Kidney (tissue), 14 donors: ENCODE data around the gene FAU. TPM values are rescaled to one million over a fixed set of nuclear protein-coding genes. Genes with fewer than 3 reads are reported as not detected.

Experiments used
- DNase-seq, 5 donors: peaks; one replicate each; pipeline ENCODE4 v3.0.0-alpha.2; 2013 to 2020
- FAIRE-seq: peaks from 2 replicates; lab custom pipeline; 2012; peaks lifted over from hg19 to GRCh38; lab: Jason Lieb, UNC
- H3K27ac ChIP-seq, 2 donors: one replicate each; pipeline ENCODE4 v1.7.0; 2013; ENCODE audit warnings: low read depth in 2 of 2, low read length in 2 of 2, inconsistent platforms in 1 of 2
- H3K27me3 ChIP-seq: one replicate; pipeline ENCODE4 v1.7.1; 2013; ENCODE audit warnings: low read length, inconsistent platforms; ENCODE audit not compliant: control insufficient read depth, insufficient read depth
- H3K36me3 ChIP-seq, 3 donors: one replicate each; pipeline versions ENCODE4 v1.7.0 to v1.7.1; 2013; ENCODE audit warnings: low read length in 3 of 3, control low read depth in 1 of 3, inconsistent platforms in 1 of 3; ENCODE audit not compliant: insufficient read depth in 3 of 3, control insufficient read depth in 2 of 3
- H3K4me1 ChIP-seq, 3 donors: one replicate each; pipeline versions ENCODE4 v1.7.0 to v1.7.1; 2013; ENCODE audit warnings: low read length in 3 of 3, inconsistent platforms in 1 of 3, low read depth in 1 of 3; ENCODE audit not compliant: control insufficient read depth in 2 of 3, insufficient read depth in 2 of 3
- H3K4me3 ChIP-seq, 3 donors: one replicate each; pipeline versions ENCODE4 v1.7.0 to v1.8.1; 2013; ENCODE audit warnings: low read length in 3 of 3, control low read depth in 1 of 3, inconsistent platforms in 1 of 3
- H3K9ac ChIP-seq, 3 donors: one replicate each; pipeline versions ENCODE4 v1.7.0 to v1.7.1; 2013; ENCODE audit warnings: low read length in 3 of 3, control low read depth in 1 of 3, inconsistent platforms in 1 of 3
- H3K9me3 ChIP-seq, 3 donors: one replicate each; pipeline versions ENCODE4 v1.7.0 to v1.7.1; 2013; ENCODE audit warnings: low read length in 3 of 3, control low read depth in 1 of 3, inconsistent platforms in 1 of 3; ENCODE audit not compliant: control insufficient read depth in 2 of 3, insufficient read depth in 1 of 3
- CTCF ChIP-seq: IDR thresholded peaks from 3 replicates; pipeline ENCODE4 v1.5.1; 2012; ENCODE audit warnings: mild to moderate bottlenecking, moderate library complexity, borderline replicate concordance; ENCODE audit not compliant: insufficient read depth; ENCODE audit errors: extremely low read depth
- intact Hi-C: fragments of 100-400 bp; cut with DNase I; formaldehyde crosslinking; loops from one replicate; pipeline ENCODE4 v1.11.1; 2022
- polyA plus RNA-seq: library from polyadenylated mRNA; stranded (reverse); fragments of 350-450 nt; fragmentation: Illumina TruSeq; extraction: RNeasy Lipid Tissue Mini Kit (QIAGEN cat#74804); gene quantifications from one replicate; pipeline ENCODE4 v1.2.3, GENCODE V29; 2014; ENCODE audit warnings: low read depth, low replicate concordance; ENCODE audit not compliant: insufficient read depth
- total RNA-seq: library from RNA; stranded (reverse); fragmentation: NEBNext Ultra II Directional; extraction: Animal tissue kit (Norgen Biotek cat#: 25700); gene quantifications from one replicate; pipeline ENCODE4 v1.2.1, GENCODE V29; 2021
- donor health status: control.
- donor health status: control.
- donor health status: control.
- donor health status: control.
- donor health status: control.
- donor health status: DM: yes; HTN: yes; CAD: no.
- donor health status: Normal renal cell carcinoma (clear cell type).

The FAU gene
- total and polyA plus RNA-seq, 2 donors from 2014 or later, result 794 to 927 TPM

- FAIRE-seq (no peak), DNase-seq (peak; percentile 96 to 98 (median 98))
- intact Hi-C loops, result no loop called here
- peaks cover 0 to 18% (median 9%) of the 10 kb centered on the region in 3 donors for H3K4me1 ChIP-seq
- H3K27me3 ChIP-seq, result no peaks in the 10 kb centered on the region
- H3K9ac ChIP-seq, result peak within 1 kb of the TSS; percentile 78 to 95 (median 94)
- peak within 1 kb of the TSS; percentile 95 to 97 for H3K27ac ChIP-seq
- H3K36me3 ChIP-seq, result peaks cover 8 to 27% (median 12%) of the 10 kb centered on the region in 3 donors
- peak within 1 kb of the TSS; percentile 91 to 99 (median 97) for H3K4me3 ChIP-seq
- H3K9me3 ChIP-seq, result no peaks in the 10 kb centered on the region
- peak; percentile 24 for TF ChIP-seq CTCF
Observed at GRCh38 chr11:65083834-65084597, 37.9 kb downstream of the FAU start, which contains the start of the genes CDCA5 and ZFPL1. Gene CDCA5, minus strand, starts transcription at chr11:65084040. Its CDS starts 62 bp downstream, at chr11:65083978. Gene ZFPL1, plus strand, starts transcription at chr11:65084222. Its CDS starts 477 bp downstream, at chr11:65084699.

- TF ChIP-seq CTCF, result no peak
Observed at GRCh38 chr11:65083134-65083833, 38.6 kb downstream of the FAU start.

DNA sequence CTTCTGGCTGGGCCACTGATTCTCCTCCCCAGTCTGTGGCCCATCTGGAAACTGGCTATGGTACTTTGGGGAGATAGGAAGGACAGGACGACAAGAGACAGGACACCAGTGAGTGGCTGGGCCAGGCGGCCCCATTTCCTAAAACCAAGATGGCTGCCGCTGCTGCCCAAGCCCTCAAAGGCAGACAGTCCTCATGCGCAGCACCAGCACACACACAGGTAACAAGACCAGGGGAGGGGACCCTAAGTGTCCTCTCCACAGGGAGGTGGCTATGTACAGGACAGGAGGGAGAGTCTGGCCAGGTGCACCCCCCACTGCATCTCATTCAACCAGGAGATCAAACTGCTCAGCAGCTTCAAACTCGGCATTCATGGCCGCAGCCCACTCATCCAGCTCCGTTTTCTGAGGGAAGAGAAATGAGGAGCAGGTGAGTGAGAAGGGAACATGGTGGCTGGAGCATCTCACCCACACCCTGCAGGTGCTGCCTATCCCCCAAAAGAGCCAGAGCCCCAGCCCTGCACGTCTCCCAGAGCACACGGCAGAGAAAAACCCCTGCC lies 43.1 kb downstream of the FAU start:
- Histone ChIP-seq H3K9me3 (no peaks in the 10 kb centered on the region), H3K27me3 (no peaks in the 10 kb centered on the region), H3K9ac (no peak overlapping the region), H3K27ac (no peak overlapping the region), H3K4me3 (no peak overlapping the region), H3K36me3 (no peaks in the 10 kb centered on the region), H3K4me1 (peaks cover 0 to 5% (median 4%) of the 10 kb centered on the region in 3 donors)
- FAIRE-seq, result no peak
- intact Hi-C loops, result no loop called here
- no peak for TF ChIP-seq CTCF
- DNase-seq, result no peak

More at GRCh38 chr11:65083134-65083833, 38.6 kb downstream of the FAU start:
- Histone ChIP-seq H3K9me3 (no peaks in the 10 kb centered on the region), H3K4me1 (peaks cover 0 to 18% (median 9%) of the 10 kb centered on the region in 3 donors), H3K27me3 (no peaks in the 10 kb centered on the region), H3K9ac (peak overlapping the region in 2 of 3 donors; percentile 47 to 94), H3K36me3 (peaks cover 8 to 20% (median 12%) of the 10 kb centered on the region in 3 donors), H3K27ac (peak overlapping the region in 1 of 2 donors; percentile 95), H3K4me3 (peak overlapping the region; percentile 56 to 97 (median 91))
- FAIRE-seq, result no peak
- intact Hi-C loops, result no loop called here
- DNase-seq, result no peak
